UCSD-AML1 (cell line): Measurements from ENCODE around the gene LIFR.
"Not testable (repeated sequence)": the region's sequence is repeated elsewhere in the genome, so short reads cannot be mapped to it uniquely, and the experiment has no call there.

Experiments
- DNase-seq: peaks from one replicate; lab custom pipeline; 2025; ENCODE audit not compliant: unreplicated experiment; lab: John Stamatoyannopoulos, UW

The LIFR gene

GRCh38 chr5:38582975-38583319 lies 26.5 kb upstream of the LIFR start:
- DNase-seq: no peak

- DNase-seq: peak; percentile 19
Measured at GRCh38 chr5:38582293-38582974, 26.0 kb upstream of the LIFR start.

GRCh38 chr5:38581597-38581996 lies 25.2 kb upstream of the LIFR start:
- no peak for DNase-seq

DNA sequence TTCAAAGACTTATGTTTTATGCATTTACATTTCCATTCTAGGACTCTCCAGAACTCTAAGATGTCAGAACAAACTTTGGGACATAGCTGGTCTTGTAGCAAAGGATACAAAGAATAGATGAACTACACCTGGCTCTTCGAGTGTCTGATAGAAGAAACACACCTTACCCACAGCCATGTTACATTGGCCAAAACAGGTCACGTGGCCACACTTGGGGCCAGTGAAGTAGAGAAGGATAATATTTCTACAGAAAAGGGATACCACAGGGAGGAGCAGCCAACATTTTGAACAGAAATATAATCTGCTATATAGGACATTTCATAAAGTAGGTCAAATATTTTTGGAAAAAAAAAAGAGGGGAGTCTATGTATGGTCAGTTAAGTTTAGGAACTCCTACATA lies 22.7 kb upstream of the LIFR start:
- DNase-seq: no peak

DNA sequence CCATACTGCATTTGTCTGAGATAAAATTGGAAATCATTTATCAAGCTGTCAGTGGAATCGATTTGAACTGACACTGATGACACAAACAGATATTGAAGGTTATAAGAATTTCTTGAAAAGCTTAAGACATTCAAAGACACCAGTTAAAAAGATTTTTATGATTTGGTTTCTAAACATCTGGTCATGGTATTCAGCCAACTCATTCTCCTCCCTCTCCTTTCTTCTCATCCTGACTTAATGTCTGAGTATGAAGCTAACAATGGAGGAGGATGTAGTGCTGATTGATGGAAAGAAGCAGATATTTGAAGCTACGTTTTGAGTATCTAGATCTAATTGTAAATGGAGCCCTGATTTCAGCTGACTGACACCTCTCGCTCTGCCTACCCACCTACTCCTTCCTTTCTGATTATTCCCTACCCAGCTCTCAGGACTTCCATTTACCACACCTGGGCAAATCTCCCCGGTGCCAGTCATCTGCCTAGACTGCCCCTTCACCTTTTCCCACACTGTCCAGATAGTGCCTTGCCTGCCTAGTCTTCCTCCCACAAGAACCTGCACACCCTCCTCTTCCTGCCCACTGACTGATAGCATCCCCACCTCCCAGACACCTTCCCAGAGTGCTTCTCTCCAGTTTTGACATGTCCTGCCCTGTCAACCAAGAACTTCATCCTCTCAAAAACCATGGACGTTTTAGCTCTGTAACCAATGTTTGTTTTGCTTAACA lies 20.7 kb upstream of the LIFR start:
- DNase-seq: no peak

- no peak for DNase-seq
Measured at GRCh38 chr5:38576442-38576841, 20.0 kb upstream of the LIFR start.

DNA sequence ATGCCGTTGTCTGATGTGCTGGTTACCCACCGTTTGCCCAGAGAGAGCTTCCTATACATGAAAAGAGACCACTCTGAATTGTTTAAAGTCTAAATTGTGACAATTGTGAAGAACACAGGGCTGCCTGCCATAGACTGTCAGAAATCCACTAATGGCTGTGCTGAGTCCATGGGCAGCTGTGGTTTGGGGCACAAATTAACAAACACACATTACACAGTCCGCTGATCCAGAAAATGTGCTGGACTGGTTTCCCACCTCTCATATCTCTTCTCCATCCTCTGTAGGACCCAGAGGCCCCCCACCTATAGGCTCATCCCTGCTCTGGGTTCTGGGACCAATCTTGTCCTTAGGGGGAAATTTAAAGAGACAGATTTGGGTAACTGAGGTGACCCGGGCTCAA lies 19.0 kb upstream of the LIFR start:
- no peak for DNase-seq

DNA sequence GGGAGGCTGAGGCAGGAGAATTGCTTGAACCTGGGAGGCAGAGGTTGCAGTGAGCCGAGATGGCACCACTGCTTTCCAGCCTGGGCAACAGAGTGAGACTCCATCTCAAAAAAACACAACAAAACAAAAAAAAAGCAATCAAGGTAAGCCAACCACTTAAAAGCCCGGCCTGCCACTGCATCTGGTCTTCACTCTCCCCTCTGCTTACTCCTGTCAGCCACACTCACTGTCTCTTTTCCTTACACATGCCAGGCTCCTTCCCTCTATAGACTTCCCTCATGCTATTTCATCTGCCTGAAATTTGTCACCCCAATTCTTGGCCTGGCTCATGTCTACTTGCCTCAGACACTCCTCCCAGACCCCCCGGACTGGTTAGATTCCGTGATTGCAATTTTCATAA lies 17.6 kb upstream of the LIFR start:
- DNase-seq: no peak

DNA sequence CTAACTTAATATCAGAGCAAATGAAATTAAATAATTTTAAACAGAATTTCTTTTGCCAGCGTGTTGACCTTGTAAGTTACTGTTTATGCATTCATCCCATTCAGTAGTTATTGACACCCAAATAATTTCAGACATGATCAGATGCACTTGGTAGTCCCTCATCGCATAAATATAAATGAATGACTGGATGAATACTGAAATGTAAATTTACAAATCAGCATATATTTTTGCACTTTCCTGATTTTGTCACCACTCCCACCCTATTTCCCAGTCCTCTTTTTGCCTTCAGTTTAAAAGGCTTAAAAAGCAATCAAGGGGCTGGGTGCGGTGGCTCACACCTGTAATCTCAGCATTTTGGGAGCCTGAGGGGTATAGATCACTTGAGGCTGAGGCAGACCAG lies 17.1 kb upstream of the LIFR start:
- no peak for DNase-seq

DNA sequence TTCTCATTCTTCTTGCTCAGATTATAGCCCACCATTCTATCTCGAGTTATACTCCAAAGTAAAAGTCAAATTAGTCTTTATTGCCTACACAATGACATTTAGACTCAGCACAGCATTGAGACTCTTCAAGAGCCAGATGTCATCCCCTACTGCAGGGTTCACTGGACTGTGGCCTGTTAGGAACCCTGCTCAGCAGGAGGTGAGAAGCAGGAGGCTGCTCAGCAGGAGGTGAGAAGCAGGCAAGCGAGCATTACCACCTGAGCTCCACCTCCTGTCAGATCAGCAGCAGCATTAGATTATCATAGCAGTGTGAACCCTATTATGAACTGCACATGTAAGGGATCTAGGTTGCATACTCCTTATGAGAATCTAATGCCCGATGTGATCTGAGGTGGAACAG lies 12.7 kb upstream of the LIFR start:
- no peak for DNase-seq

DNA sequence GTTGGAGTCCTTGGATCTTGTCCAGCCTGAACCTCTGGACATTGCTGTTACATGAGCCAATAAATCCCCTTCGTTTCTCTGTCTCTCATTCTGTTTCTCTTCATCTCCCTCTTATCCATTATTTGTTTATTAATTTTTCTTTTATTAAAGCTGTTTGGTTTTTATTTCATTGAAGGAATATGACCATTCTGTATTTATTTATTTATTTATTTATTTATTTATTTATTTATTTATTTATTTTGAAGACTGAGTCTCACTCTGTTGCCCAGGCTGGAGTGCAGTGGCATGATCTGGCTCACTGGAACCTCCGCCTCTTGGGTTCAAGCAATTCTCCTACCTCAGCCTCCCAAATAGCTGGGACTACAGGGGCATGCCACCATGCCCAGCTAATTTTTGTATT lies 10.9 kb upstream of the LIFR start:
- DNase-seq: not testable (repeated sequence)

DNA sequence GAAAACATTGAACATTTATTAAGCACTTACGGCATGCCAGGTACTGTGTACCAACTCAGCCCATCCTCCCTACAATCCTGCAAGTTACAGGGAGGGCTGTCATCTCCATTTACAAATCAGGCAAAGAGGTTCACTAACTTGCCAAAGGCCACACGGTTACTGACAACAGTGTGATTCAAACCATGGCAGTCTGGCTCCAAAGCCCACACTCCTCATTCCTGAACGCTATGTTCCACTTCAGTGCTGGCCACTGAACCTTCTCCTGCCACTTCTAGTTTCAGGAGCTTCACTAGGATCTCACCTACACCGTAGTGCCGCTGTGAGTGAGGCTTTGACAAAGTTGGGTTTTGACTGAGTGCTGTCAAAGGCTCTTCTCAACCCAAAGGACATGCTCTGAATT lies 7.2 kb upstream of the LIFR start:
- DNase-seq: no peak

- no peak for DNase-seq
Measured at GRCh38 chr5:38562444-38563210, 6.2 kb upstream of the LIFR start.

GRCh38 chr5:38559428-38559827 lies 3.0 kb upstream of the LIFR start:
- DNase-seq: no peak

GRCh38 chr5:38557792-38558191 lies 1.3 kb upstream of the LIFR start:
- DNase-seq: no peak

GRCh38 chr5:38557308-38557710 lies 863 bp upstream of the LIFR start:
- no peak for DNase-seq

DNA sequence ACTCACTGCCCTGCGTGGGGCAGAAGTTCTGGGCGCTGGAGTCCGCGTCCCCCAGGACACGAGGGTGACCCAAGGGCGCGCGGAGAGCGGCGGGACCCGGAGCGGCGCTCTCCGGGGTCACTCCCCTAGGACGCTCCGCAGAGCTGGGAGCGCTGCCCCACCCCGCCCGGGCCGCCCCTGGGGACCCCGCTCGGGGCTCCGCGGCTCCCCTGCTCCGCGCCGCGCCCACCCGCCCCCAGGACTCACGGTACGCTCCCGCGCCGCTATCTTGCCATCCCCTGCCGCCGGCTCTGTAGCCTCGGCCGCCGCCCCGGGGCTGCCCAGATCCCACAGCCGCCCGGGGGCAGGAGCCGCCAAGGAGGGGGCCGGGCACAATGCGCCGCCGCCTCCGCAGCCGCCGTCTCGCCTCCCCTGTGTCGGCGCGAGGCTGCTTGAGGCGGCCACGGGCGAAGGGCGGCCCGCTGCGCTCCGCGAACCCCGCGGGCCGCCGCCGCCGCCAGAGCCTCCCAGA lies 303 bp downstream of the LIFR start:
- peak; percentile 48 for DNase-seq

DNA sequence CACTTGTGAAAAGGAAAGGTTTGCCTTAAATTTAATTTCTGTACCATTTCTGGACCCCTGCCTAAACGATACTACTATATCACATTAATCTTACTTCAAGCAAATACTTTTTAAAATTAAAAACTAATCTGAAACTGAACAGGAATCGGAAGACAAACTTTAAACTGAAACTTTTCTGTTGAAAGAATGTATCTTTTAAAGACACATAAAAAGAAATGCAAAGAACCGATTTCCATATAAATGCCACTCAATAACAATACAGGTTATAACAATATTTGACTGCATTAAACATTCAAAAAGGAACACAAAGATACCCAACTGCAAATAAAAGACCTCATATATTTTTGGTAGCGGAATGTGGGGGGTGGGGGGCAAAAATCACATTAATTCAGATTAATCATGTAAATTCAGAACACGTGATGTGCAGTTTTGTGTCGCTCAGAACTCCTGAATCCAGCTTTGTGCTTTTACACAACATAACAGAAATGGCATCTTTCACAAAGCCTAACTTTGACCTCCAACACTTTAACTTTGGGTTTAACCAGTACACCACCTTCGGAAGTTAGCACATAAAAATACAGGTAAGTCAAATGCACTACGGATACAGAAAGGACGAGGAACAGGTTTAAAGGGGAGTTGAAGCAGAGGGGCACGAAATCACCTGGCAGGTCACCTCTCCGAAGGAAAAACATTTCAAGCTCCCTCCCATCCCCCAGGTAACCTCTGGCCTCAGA lies 925 bp downstream of the LIFR start:
- no peak for DNase-seq

DNA sequence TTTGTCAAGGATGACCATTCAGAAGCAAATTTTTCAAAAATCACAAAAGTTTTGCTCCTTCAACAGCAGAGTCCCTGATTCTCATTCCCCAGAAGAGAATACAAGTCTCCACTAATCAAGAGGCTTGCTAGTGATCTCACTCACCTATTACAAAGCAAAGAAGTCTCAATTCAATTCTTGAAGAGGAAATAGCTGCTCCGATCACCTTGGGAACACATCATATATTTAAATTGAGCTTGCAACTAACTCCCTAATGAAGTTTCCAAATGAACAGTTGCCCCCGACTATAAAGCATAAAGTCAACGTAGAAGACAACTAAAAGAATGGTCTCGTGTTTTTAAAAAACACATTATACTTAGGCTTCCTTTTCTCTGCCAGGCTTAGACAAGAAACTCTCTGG lies 1.6 kb downstream of the LIFR start:
- no peak for DNase-seq

DNA sequence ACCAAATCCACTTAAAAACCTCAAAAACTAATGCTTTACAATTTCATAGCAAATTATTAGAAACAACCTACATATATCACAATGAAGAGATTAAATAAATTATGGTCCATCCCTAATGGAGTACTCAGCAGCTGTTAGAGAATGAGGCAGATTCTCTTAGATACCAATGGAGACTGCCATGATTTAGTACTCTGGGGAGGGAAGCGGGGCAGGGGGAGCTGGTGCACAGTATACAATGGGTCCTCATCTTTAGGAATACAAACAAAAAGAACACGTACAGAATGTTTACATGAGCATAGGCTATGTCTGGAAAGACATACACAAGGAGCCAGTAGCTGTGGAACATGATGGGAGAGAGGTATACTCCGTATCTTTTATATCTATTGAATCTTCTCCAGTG lies 2.0 kb downstream of the LIFR start:
- no peak for DNase-seq

GRCh38 chr5:38553001-38553521 lies 3.4 kb downstream of the LIFR start:
- DNase-seq: no peak
